Kidney (tissue), 14 donors: ENCODE data around the gene ZNF365. TPM values are rescaled to one million over a fixed set of nuclear protein-coding genes. Genes with fewer than 3 reads are reported as not detected.

Source experiments
- DNase-seq, 5 donors: peaks; one replicate each; pipeline ENCODE4 v3.0.0-alpha.2; 2013 to 2020
- FAIRE-seq: peaks from 2 replicates; lab custom pipeline; 2012; peaks lifted over from hg19 to GRCh38; lab: Jason Lieb, UNC
- H3K27ac ChIP-seq, 2 donors: one replicate each; pipeline ENCODE4 v1.7.0; 2013; ENCODE audit warnings: low read depth in 2 of 2, low read length in 2 of 2, inconsistent platforms in 1 of 2
- H3K27me3 ChIP-seq: one replicate; pipeline ENCODE4 v1.7.1; 2013; ENCODE audit warnings: low read length, inconsistent platforms; ENCODE audit not compliant: control insufficient read depth, insufficient read depth
- H3K36me3 ChIP-seq, 3 donors: one replicate each; pipeline versions ENCODE4 v1.7.0 to v1.7.1; 2013; ENCODE audit warnings: low read length in 3 of 3, control low read depth in 1 of 3, inconsistent platforms in 1 of 3; ENCODE audit not compliant: insufficient read depth in 3 of 3, control insufficient read depth in 2 of 3
- H3K4me1 ChIP-seq, 3 donors: one replicate each; pipeline versions ENCODE4 v1.7.0 to v1.7.1; 2013; ENCODE audit warnings: low read length in 3 of 3, inconsistent platforms in 1 of 3, low read depth in 1 of 3; ENCODE audit not compliant: control insufficient read depth in 2 of 3, insufficient read depth in 2 of 3
- H3K4me3 ChIP-seq, 3 donors: one replicate each; pipeline versions ENCODE4 v1.7.0 to v1.8.1; 2013; ENCODE audit warnings: low read length in 3 of 3, control low read depth in 1 of 3, inconsistent platforms in 1 of 3
- H3K9ac ChIP-seq, 3 donors: one replicate each; pipeline versions ENCODE4 v1.7.0 to v1.7.1; 2013; ENCODE audit warnings: low read length in 3 of 3, control low read depth in 1 of 3, inconsistent platforms in 1 of 3
- H3K9me3 ChIP-seq, 3 donors: one replicate each; pipeline versions ENCODE4 v1.7.0 to v1.7.1; 2013; ENCODE audit warnings: low read length in 3 of 3, control low read depth in 1 of 3, inconsistent platforms in 1 of 3; ENCODE audit not compliant: control insufficient read depth in 2 of 3, insufficient read depth in 1 of 3
- intact Hi-C: fragments of 100-400 bp; cut with DNase I; formaldehyde crosslinking; loops from one replicate; pipeline ENCODE4 v1.11.1; 2022
- polyA plus RNA-seq: library from polyadenylated mRNA; stranded (reverse); fragments of 350-450 nt; fragmentation: Illumina TruSeq; extraction: RNeasy Lipid Tissue Mini Kit (QIAGEN cat#74804); gene quantifications from one replicate; pipeline ENCODE4 v1.2.3, GENCODE V29; 2014; ENCODE audit warnings: low read depth, low replicate concordance; ENCODE audit not compliant: insufficient read depth
- total RNA-seq: library from RNA; stranded (reverse); fragmentation: NEBNext Ultra II Directional; extraction: Animal tissue kit (Norgen Biotek cat#: 25700); gene quantifications from one replicate; pipeline ENCODE4 v1.2.1, GENCODE V29; 2021
- TF ChIP-seq, protein P1 (sequence below): IDR thresholded peaks from 3 replicates; pipeline ENCODE4 v1.5.1; 2012; ENCODE audit warnings: mild to moderate bottlenecking, moderate library complexity, borderline replicate concordance; ENCODE audit not compliant: insufficient read depth; ENCODE audit errors: extremely low read depth
- donor health status: control.
- donor health status: control.
- donor health status: control.
- donor health status: control.
- donor health status: control.
- donor health status: DM: yes; HTN: yes; CAD: no.
- donor health status: Normal renal cell carcinoma (clear cell type).

ZNF365 gene
- total and polyA plus RNA-seq, 2 donors from 2014 or later = 0.54 to 1.0 TPM

DNA sequence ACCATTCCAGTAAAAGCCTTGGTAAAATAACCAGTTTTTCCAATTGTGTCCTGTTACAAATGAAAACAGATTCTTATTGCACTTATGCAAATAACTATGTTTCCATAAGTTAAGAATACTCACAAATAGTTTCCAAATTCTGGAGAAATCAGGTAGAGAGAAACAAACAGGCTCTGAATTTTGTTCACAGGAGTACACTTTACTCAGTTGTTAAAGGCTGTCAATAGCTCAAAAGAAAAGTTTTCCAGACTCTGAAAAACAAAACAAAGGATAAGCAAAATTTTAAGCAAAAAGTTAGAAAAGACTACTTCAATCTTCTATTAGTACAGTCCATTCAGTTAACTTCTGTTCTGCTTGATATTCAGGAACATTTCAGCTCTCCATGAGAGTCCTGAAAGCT lies 32.8 kb upstream of the ZNF365 start:
- intact Hi-C loops = no loop called here

DNA sequence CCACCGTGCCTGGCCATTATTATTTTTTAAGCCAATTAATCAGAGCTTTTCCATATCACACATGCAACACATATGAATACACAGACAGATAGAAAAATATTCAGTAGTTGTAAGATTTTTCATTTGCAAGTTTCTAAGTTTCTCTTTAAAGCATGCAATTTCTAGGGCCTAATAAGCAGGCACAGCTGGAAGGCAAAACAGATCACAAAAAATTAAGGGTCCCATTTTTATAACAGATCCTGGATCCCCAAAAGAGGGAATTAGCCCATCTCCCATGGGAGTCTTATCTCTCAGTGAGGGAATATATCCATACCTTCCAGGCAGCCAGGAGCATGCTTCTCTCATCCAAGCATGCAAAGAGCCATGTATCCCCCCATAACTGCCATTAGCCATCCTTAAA lies 31.2 kb upstream of the ZNF365 start:
- FAIRE-seq = no peak
- Histone ChIP-seq H3K9ac (no peak overlapping the region), H3K27me3 (no peaks in the 10 kb centered on the region), H3K4me3 (no peak overlapping the region), H3K9me3 (peaks cover 0 to 22% (median 4%) of the 10 kb centered on the region in 3 donors), H3K27ac (no peak overlapping the region), H3K36me3 (no peaks in the 10 kb centered on the region), H3K4me1 (no peaks in the 10 kb centered on the region)
- TF ChIP-seq, protein P1, sequence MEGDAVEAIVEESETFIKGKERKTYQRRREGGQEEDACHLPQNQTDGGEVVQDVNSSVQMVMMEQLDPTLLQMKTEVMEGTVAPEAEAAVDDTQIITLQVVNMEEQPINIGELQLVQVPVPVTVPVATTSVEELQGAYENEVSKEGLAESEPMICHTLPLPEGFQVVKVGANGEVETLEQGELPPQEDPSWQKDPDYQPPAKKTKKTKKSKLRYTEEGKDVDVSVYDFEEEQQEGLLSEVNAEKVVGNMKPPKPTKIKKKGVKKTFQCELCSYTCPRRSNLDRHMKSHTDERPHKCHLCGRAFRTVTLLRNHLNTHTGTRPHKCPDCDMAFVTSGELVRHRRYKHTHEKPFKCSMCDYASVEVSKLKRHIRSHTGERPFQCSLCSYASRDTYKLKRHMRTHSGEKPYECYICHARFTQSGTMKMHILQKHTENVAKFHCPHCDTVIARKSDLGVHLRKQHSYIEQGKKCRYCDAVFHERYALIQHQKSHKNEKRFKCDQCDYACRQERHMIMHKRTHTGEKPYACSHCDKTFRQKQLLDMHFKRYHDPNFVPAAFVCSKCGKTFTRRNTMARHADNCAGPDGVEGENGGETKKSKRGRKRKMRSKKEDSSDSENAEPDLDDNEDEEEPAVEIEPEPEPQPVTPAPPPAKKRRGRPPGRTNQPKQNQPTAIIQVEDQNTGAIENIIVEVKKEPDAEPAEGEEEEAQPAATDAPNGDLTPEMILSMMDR = no peak
- no peak for DNase-seq
- intact Hi-C loops = no loop called here

More for the DNA sequence above, 32.8 kb upstream of the ZNF365 start:
- TF ChIP-seq, protein P1 = no peak
- H3K9me3 ChIP-seq = peaks cover 0 to 12% (median 4%) of the 10 kb centered on the region in 3 donors
- H3K27me3 ChIP-seq = no peaks in the 10 kb centered on the region
- FAIRE-seq (no peak), DNase-seq (no peak)
- no peak overlapping the region for H3K27ac ChIP-seq
- no peaks in the 10 kb centered on the region for H3K4me1 ChIP-seq
- H3K36me3 ChIP-seq = no peaks in the 10 kb centered on the region
- no peak overlapping the region for H3K4me3 ChIP-seq
- no peak overlapping the region for H3K9ac ChIP-seq

DNA sequence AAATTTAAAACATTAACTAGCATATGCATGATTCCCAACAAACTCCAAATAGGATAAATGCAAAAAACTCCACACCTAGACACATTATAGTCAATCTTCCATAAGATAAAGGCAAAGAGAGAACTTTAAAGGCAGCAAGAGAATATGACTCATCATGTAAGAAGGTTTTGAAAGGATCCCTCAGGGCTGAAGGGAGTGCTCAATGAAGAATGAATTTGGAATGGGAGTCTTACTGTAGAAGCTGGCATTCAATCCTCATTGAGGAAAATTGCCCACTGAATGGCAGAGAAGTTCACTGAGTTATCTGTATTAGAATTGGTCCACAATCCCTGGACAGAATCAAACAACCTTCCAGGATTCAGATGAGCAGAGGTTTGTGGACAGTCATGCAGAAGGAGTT lies 26.1 kb upstream of the ZNF365 start:
- no peak overlapping the region for H3K9ac ChIP-seq
- no peaks in the 10 kb centered on the region for H3K4me1 ChIP-seq
- peaks cover 0 to 30% (median 6%) of the 10 kb centered on the region in 3 donors for H3K9me3 ChIP-seq
- H3K36me3 ChIP-seq = no peaks in the 10 kb centered on the region
- intact Hi-C loops = no loop called here
- DNase-seq (no peak), FAIRE-seq (no peak)
- no peaks in the 10 kb centered on the region for H3K27me3 ChIP-seq
- TF ChIP-seq, protein P1 = no peak
- H3K4me3 ChIP-seq = no peak overlapping the region
- no peak overlapping the region for H3K27ac ChIP-seq
